ENCODE results near the gene MCHR1. TPM values are rescaled to one million over a fixed set of nuclear protein-coding genes. Genes with fewer than 3 reads are reported as not detected.

Gene MCHR1
- total and polyA plus RNA-seq, 2 of the 4 experiments (the other 2 are of a cell fraction): 1.4 to 3.2 TPM

DNA sequence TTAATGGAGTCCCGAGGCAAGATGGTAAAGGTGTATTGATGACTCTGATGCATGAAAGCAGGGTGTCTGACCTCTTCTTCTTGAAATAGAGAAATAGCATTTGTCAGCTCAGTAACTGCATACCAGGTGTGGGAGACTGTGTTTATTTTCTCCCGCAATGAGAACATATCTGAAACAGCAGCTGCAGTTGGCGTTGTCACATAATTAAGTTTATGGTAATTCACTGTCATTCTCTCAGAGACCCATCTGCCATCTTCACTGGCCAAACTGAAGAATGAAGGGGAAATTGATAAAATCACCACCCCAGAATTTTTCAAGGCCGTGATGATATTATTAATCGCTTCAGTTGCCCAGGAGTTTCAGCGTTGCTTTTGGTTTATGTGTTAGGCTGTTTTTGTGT, 20.1 kb upstream of the MCHR1 start:
- Histone ChIP-seq H4K91ac (ENCODE audit: insufficient read depth, low read depth, low read length) (no peak overlapping the region), H3K9me1 (ENCODE audit: insufficient read depth, low read length) (peaks cover 9% of the 10 kb centered on the region), H4K8ac (ENCODE audit: low read depth in 2 of 2, low read length in 2 of 2) (no peak overlapping the region), H2BK15ac (ENCODE audit: low read depth, low read length) (no peak overlapping the region), H3K27ac (ENCODE audit: insufficient read depth, low read length) (no peak overlapping the region), H3K4me2 (ENCODE audit: low read depth, low read length) (no peak overlapping the region), H3K4me3 (ENCODE audit: insufficient read depth, low read depth, low read length) (no peak overlapping the region), H3K23ac (ENCODE audit: low read depth, low read length) (no peak overlapping the region), H3K14ac (replicated peaks; ENCODE audit: low read depth, low read length) (no peak overlapping the region), H3K36me3 (ENCODE audit: control insufficient read depth, insufficient read depth, low read length) (no peaks in the 10 kb centered on the region), H2BK20ac (ENCODE audit: low read depth, low read length) (no peak overlapping the region), H3K56ac (ENCODE audit: extremely low read depth, insufficient read depth, low read length) (no peak overlapping the region), H2AFZ (replicated peaks; ENCODE audit: low read length, poor library complexity) (no peak overlapping the region), H2AK5ac (ENCODE audit: low read depth, low read length) (no peak overlapping the region), H4K20me1 (ENCODE audit: insufficient read depth, low read length) (no peaks in the 10 kb centered on the region), H3K9me3 (ENCODE audit: control insufficient read depth, insufficient read depth, low read length) (no peaks in the 10 kb centered on the region), H2AK9ac (replicated peaks; ENCODE audit: low read depth, low read length, poor library complexity) (no peak overlapping the region), H3K9ac (ENCODE audit: low read depth, low read length) (no peak overlapping the region), H3K4me1 (ENCODE audit: control insufficient read depth, insufficient read depth, low read length) (peaks cover 5% of the 10 kb centered on the region), H3K18ac (ENCODE audit: low read depth, low read length) (no peak overlapping the region), H3K4ac (ENCODE audit: low read depth, low read length) (no peak overlapping the region), H3K79me1 (ENCODE audit: low read depth in 1 of 2, low read length in 2 of 2) (peaks cover 0 to under 1% of the 10 kb centered on the region in 2 experiments; a peak in 1 of 4 replicates), H3K27me3 (ENCODE audit: control insufficient read depth, insufficient read depth, low read length) (no peaks in the 10 kb centered on the region), H2BK120ac (ENCODE audit: low read depth, low read length) (no peak overlapping the region), H2BK5ac (ENCODE audit: low read depth, low read length, poor library complexity, severe bottlenecking) (no peak overlapping the region), H4K5ac (ENCODE audit: low read depth, low read length) (no peak overlapping the region)
- ChIA-PET CTCF (no interaction called here), POLR2A (ENCODE audit: unreplicated experiment) (no interaction called here)
- dilution Hi-C loops (cut with HindIII; ENCODE audit: low sequenced_read_pairs, unreplicated experiment) (no loop called here), intact Hi-C loops (cut with micrococcal nuclease) (no loop called here), in situ Hi-C loops (cut with MboI; ENCODE audit: low sequenced_read_pairs) (no loop called here)
- TF ChIP-seq, protein P1, sequence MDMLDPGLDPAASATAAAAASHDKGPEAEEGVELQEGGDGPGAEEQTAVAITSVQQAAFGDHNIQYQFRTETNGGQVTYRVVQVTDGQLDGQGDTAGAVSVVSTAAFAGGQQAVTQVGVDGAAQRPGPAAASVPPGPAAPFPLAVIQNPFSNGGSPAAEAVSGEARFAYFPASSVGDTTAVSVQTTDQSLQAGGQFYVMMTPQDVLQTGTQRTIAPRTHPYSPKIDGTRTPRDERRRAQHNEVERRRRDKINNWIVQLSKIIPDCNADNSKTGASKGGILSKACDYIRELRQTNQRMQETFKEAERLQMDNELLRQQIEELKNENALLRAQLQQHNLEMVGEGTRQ (IDR thresholded peaks at IDR 0.05; ENCODE audit: low read depth, low read length): no peak
- TF ChIP-seq RCOR1 (IDR thresholded peaks at IDR 0.05; ENCODE audit: insufficient replicate concordance, low read length): no peak
- no TSS peak for BruUV-seq (replicated peaks)
- 40% methylated on average over 1 of the region's 6 CpGs; no CpG with 5 or more reads in 1 of the 2 experiments for WGBS, 2 experiments (ENCODE audit: extremely low coverage in 2 of 2, insufficient read length in 1 of 2)
- no peak for DNase-seq
- no peak for ATAC-seq (ENCODE audit: low read depth)
